SK-N-SH treated with all-trans-retinoic acid at 6 μM for 48 hours (cell line): Measurements from ENCODE around the gene ERGIC1.

Source experiments
- ARNTL ChIP-seq: fragments of 450-650 bp; formaldehyde crosslinking; IDR thresholded peaks from 2 replicates; pipeline ENCODE4 v1.5.0; 2020; ENCODE audit warnings: low read depth, mild to moderate bottlenecking, moderate library complexity, borderline replicate concordance
- BACH2 ChIP-seq: fragments of 250-450 bp; sonication (Bioruptor Pico); IDR thresholded peaks from 2 replicates; pipeline ENCODE4 v1.9.0; 2021; ENCODE audit warnings: mild to moderate bottlenecking, borderline replicate concordance
- RARB ChIP-seq: fragments of 250-450 bp; sonication (Bioruptor Pico); IDR thresholded peaks from 2 replicates; pipeline ENCODE4 v1.8.0; 2021; ENCODE audit warnings: mild to moderate bottlenecking, moderate library complexity

DNA sequence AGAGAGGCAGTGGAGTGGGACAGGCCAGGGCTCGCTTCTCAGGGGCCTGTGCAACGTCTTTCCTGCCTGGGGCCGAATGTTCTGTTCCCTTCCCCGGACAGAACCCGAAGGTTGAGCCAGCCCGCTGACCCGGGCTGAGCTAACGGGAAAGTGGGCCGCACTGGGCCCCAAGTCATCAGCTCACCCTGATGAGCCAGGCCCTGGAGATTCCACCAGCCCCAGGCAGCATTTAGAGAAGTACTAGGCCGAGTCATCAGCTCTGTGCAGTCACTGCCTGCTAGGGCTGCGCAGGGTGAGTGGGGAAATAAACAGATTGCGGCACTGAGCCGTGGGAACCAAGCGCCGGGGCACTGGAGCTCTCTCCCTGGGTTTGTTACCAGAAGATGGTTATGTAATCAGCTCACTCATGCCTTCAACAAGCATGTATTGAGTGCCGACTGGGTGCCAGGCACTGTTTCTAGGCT, 33.9 kb upstream of the ERGIC1 start:
- TF ChIP-seq RARB (CRISPR knock-in tag) (no peak), BACH2 (CRISPR knock-in tag) (no peak), ARNTL (CRISPR knock-in tag) (no peak)
